SKM-1 treated with dmso at 0.1 percent for 144 hours (cell line): ENCODE results near the gene MS4A1.
"Not testable (repeated sequence)": the region's sequence is repeated elsewhere in the genome, so short reads cannot be mapped to it uniquely, and the experiment has no call there.

Source experiments
- DNase-seq: peaks from one replicate; lab custom pipeline; 2025; ENCODE audit not compliant: unreplicated experiment; lab: John Stamatoyannopoulos, UW

Gene MS4A1

GRCh38 chr11:60455531-60456042 lies at the start of gene MS4A1:
MS4A1 (plus strand) TSS chr11:60455847; CDS start chr11:60462375, 6,528 bp downstream.
- no peak for DNase-seq

- DNase-seq = no peak
Observed at GRCh38 chr11:60420015-60420414, 35.6 kb upstream of the MS4A1 start.

GRCh38 chr11:60422609-60423008 lies 33.0 kb upstream of the MS4A1 start:
- DNase-seq = no peak

DNA sequence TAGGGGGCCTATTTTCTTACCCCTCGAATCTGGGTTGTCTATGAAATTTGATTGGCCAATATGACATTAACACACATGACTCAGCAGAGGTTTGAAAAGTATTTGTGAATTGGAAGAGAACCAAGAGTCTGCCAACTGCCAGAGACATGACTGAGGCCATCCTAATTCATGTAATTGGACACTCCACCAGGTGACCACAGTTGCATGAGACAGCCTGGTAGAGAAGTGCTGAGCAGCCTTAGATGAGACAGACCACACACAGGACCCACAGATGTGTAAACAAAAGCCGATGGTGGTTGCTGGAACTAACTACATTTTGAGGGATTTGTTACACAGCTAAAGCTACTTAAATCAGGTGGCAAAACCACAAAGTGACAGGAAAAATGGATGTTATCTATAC lies 27.1 kb upstream of the MS4A1 start:
- DNase-seq = no peak

GRCh38 chr11:60429272-60429671 lies 26.4 kb upstream of the MS4A1 start, which contains the start of gene MS4A5:
MS4A5 (plus strand) TSS chr11:60429572; CDS start chr11:60429675, 103 bp downstream.
- DNase-seq = no peak

DNA sequence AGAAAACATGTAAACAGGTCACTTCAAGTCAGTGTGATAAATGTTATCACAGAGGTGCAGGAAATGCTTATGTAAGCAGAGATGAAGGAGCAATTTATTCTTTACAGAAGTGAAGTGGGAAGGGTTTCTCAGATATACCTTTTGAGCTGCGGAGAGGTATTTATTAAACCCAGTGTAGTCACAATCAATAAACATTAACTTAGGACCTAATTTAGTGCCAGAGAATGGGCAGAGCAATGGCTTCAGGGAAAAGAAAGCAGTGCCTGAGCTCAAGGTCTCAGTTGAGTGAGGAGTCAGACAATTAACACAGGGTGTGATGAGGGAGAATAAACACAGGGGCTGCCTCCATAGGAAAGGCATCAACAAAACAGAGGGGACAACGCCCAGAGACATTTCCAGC lies 24.4 kb upstream of the MS4A1 start:
- no peak for DNase-seq

- no peak for DNase-seq
Observed at GRCh38 chr11:60433401-60433800, 22.2 kb upstream of the MS4A1 start.

- no peak for DNase-seq
Observed at GRCh38 chr11:60447070-60447469, 8.6 kb upstream of the MS4A1 start.

DNA sequence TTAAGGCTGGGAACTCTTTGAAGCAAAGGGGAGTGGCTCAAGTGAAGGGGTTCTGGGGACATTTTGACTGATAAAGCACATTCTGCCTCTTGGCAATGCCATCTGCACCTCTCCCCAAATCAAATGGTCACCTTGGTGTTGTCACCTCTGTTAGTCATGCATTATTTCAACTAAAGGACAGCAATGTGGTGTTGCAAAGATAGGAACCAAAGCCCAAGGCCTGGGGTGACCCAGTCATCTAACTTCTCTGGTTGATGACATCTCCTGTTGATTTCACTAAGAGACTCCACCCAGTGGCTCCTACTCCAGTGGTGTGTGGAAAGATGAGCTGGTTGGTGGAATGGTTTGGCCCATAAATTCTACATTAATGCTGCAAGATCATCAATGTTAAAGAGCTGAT lies 7.8 kb upstream of the MS4A1 start:
- DNase-seq = no peak

DNA sequence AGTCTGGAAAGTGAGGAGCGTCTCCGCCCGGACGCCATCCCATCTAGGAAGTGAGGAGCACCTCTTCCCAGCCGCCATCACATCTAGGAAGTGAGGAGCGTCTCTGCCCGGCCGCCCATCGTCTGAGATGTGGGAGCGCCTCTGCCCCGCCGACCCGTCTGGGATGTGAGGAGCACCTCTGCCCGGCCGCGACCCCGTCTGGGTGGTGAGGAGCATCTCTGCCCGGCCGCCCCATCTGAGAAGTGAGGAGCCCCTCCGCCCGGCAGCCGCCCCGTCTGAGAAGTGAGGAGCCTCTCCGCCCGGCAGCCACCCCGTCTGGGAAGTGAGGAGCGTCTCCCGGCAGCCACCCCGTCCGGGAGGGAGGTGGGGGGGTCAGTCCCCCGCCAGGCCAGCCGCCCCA lies 4.5 kb upstream of the MS4A1 start:
- not testable (repeated sequence) for DNase-seq

DNA sequence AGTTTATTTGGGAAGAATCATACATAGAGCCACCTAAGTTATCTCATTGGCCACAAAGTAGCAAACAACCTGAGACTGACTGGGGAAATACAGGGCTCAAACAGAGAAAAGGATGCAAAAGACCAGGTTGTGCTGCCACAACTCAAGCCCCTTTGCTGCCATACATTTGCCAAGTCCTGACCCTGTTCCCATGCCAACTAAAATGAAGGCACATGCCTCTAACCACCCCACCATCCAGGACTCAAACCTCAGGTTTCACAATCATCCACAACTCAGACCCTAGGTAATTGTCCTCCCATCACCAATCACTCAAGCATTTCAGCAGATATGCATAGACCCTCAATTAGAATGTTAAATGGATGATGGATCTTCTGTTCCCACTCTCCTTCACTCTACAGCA lies 1.4 kb upstream of the MS4A1 start:
- no peak for DNase-seq

- no peak for DNase-seq
Observed at GRCh38 chr11:60457576-60457975, 1.9 kb downstream of the MS4A1 start.

GRCh38 chr11:60459345-60459744 lies 3.7 kb downstream of the MS4A1 start:
- DNase-seq = no peak

DNA sequence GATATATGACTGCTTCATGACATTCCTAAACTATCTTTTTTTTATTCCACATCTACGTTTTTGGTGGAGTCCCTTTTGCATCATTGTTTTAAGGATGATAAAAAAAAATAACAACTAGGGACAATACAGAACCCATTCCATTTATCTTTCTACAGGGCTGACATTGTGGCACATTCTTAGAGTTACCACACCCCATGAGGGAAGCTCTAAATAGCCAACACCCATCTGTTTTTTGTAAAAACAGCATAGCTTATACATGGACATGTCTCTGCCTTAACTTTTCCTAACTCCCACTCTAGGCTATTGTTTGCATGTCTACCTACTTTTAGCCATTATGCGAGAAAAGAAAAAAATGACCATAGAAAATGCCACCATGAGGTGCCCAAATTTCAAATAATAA lies 13.2 kb downstream of the MS4A1 start:
- no peak for DNase-seq

DNA sequence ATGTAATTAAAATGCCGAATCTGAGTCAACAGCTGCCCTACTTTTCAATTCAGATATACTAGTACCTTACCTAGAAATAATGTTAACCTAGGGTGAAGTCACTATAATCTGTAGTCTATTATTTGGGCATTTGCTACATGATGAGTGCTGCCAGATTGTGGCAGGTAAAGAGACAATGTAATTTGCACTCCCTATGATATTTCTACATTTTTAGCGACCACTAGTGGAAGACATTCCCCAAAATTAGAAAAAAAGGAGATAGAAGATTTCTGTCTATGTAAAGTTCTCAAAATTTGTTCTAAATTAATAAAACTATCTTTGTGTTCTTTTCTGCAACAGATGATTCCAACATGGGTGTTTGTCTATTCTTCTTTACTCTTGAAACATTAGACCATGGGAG lies 14.1 kb downstream of the MS4A1 start:
- no peak for DNase-seq

DNA sequence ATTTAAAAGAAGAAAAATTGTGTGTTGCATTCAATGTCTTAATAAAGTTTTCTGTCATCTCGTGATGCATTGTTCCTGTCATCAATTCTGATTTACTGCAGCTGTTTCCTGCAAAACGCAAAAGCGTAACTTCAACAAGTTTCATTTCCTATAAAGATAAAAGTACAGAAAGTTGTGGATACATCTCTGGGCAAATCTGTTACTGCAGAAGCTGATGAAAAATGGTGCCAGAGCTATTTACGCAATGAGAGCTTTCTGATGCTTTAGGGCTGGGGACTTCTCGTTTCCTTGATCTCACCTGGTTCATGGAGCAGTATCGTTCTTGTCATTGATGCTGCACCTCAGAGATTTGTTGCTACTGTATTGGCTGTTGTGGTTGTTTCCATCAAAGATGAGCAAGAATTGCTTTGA lies 21.4 kb downstream of the MS4A1 start:
- DNase-seq = no peak

GRCh38 chr11:60482361-60482760 lies 26.7 kb downstream of the MS4A1 start:
- peak; percentile 22 for DNase-seq

GRCh38 chr11:60485987-60486386 lies 30.3 kb downstream of the MS4A1 start:
- no peak for DNase-seq

- DNase-seq = no peak
Observed at GRCh38 chr11:60492488-60493009, 36.9 kb downstream of the MS4A1 start, which contains the start of gene MS4A12. MS4A12 (plus strand) TSS chr11:60492778; CDS start chr11:60497319, 4,541 bp downstream.

GRCh38 chr11:60493454-60493853 lies 37.8 kb downstream of the MS4A1 start:
- DNase-seq = no peak

DNA sequence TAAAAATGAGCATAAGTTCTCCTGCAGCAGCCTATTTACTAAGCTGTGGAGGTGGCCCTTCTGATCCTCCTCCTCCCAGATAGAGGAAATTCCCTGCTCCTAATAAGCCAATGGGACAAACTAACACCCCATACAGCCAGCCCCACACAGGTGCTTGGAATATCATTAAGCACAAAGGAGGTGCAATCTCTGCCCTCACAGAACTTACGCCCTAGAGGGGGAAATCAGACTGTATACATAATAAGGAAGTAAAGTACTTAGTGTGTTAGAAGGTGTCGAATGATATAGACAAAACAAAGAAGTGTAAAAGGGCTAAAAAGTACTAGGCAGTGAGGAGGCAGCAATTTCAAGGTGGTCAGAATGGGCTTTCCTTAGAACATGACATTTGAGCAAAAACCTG lies 42.8 kb downstream of the MS4A1 start:
- no peak for DNase-seq

GRCh38 chr11:60498853-60499252 lies 43.2 kb downstream of the MS4A1 start:
- DNase-seq = no peak

GRCh38 chr11:60500276-60500910 lies 44.7 kb downstream of the MS4A1 start:
- no peak for DNase-seq
